Pancreas (tissue), 10 donors: ENCODE measurements around the gene USP10. TPM values are rescaled to one million over a fixed set of nuclear protein-coding genes. Genes with fewer than 3 reads are reported as not detected.

Experiments
- ATAC-seq, 4 donors: fragments of 200-7000 bp; cut with Tn5 transposase; one replicate each; pipeline versions ENCODE4 v1.8.0 to v1.9.1; 2020; ENCODE audit warnings: mild to moderate bottlenecking in 4 of 4, moderate library complexity in 4 of 4
- DNase-seq, 6 donors: peaks; one replicate each; pipeline ENCODE4 v3.0.0-alpha.2; 2020
- FAIRE-seq: peaks from 2 replicates; lab custom pipeline; 2012; peaks lifted over from hg19 to GRCh38; lab: Jason Lieb, UNC
- H3K27ac ChIP-seq, 4 donors: fragments of 200-600 bp; sonication (generic); 1 replicate in 3 of 4; 2 replicates in 1 of 4; pipeline versions ENCODE4 v1.5.0 to v1.8.0; 2020
- H3K27me3 ChIP-seq, 4 donors: fragments of 200-600 bp; one replicate each; pipeline ENCODE4 v1.8.0; 2021
- H3K36me3 ChIP-seq, 3 donors: fragments of 200-600 bp; sonication (generic) in 1 of 3; one replicate each; pipeline versions ENCODE4 v1.5.0 to v1.8.0; 2020 to 2021
- H3K4me1 ChIP-seq, 3 donors: fragments of 200-600 bp; one replicate each; pipeline ENCODE4 v1.8.0; 2021
- H3K4me3 ChIP-seq, 4 donors: fragments of 200-600 bp; sonication (generic) in 2 of 4; one replicate each; pipeline versions ENCODE4 v1.5.0 to v1.8.0; 2020 to 2021
- H3K9me3 ChIP-seq, 4 donors: fragments of 200-600 bp; one replicate each; pipeline ENCODE4 v1.8.0; 2021
- CTCF ChIP-seq, 4 donors: fragments of 200-600 bp; sonication (generic) in 3 of 4; IDR thresholded peaks; one replicate each; pipeline versions ENCODE4 v1.5.0 to v1.8.0; 2021; ENCODE audit warnings: antibody characterized with exemption in 4 of 4
- WGBS, 2 donors: extraction: QIAGEN DNeasy Blood & Tissue Kit; methylation state at CpG; one replicate each; pipeline ENCODE4 v1.1.7; 2013; 5-methylcytosine and 5-hydroxymethylcytosine counted together
- intact Hi-C, 3 donors: fragments of 100-400 bp; cut with DNase I; formaldehyde crosslinking; loops; one replicate each; pipeline versions ENCODE4 v1.11.1 to v1.14.2; 2022
- polyA plus RNA-seq, 2 donors: library from polyadenylated mRNA; stranded (reverse); fragments of 200-250 nt; gene quantifications; one replicate each; pipeline ENCODE4 v1.2.3, GENCODE V29; 2013
- total RNA-seq, 6 donors: library from RNA; stranded (reverse); fragmentation: NEBNext Ultra II Directional in 4 of 6; extraction: Animal tissue kit (Norgen Biotek cat#: 25700) in 4 of 6; gene quantifications; one replicate each; pipeline versions ENCODE4 v1.2.1 to v1.2.4, GENCODE V29; 2021 to 2023
- donor health status: healthy with polysubstance abuse.
- donor health status: DM: no; HTN: no; CAD: no; lungs with moderate emphysema.
- donor health status: DM: no; HTN: no; CAD: no.
- donor health status: control.
- donor health status: control.
- donor health status: Bipolar disorder and iron deficiency.
- donor health status: DM: yes; HTN: yes; CAD: no.
- donor health status: DM: no; HTN: no; CAD: no.
- donor health status: DM: no; HTN: no; CAD: no.
- donor health status: DM: yes; HTN: yes; CAD: no.

The USP10 gene
- total and polyA plus RNA-seq, 8 donors, result 11.4 to 40.6 (median 26.9) TPM

- Histone ChIP-seq H3K27me3 (no peaks in the 10 kb centered on the region), H3K9me3 (no peaks in the 10 kb centered on the region), H3K4me3 (peak overlapping the region in 3 of 4 donors; percentile 1 to 33 (median 33)), H3K4me1 (no peaks in the 10 kb centered on the region), H3K36me3 (no peaks in the 10 kb centered on the region), H3K27ac (no peak overlapping the region)
- WGBS, 2 donors, result 62 to 70% methylated on average over 12 of the region's 12 CpGs
- no peak for TF ChIP-seq CTCF (IDR thresholded peaks at IDR 0.05)
- ATAC-seq (no peak), FAIRE-seq (no peak), DNase-seq (no peak)
- intact Hi-C loops, result no loop called here
These were observed 121.0 kb downstream of the USP10 start for GRCh38 chr16:84820771-84821170.

GRCh38 chr16:84821179-84821578 lies 121.4 kb downstream of the USP10 start:
- Histone ChIP-seq H3K27ac (no peak overlapping the region), H3K36me3 (no peaks in the 10 kb centered on the region), H3K4me3 (peak overlapping the region in 2 of 4 donors; percentile 33), H3K9me3 (no peaks in the 10 kb centered on the region), H3K27me3 (no peaks in the 10 kb centered on the region), H3K4me1 (no peaks in the 10 kb centered on the region)
- TF ChIP-seq CTCF (IDR thresholded peaks at IDR 0.05), result no peak
- FAIRE-seq (no peak), DNase-seq (no peak), ATAC-seq (no peak)
- intact Hi-C loops, result no loop called here
- 76 to 89% methylated on average over 9 of the region's 9 CpGs for WGBS, 2 donors

- Histone ChIP-seq H3K27ac (no peak overlapping the region), H3K9me3 (no peaks in the 10 kb centered on the region), H3K27me3 (no peaks in the 10 kb centered on the region), H3K36me3 (no peaks in the 10 kb centered on the region), H3K4me3 (peak overlapping the region in 2 of 4 donors; percentile 9 to 33), H3K4me1 (no peaks in the 10 kb centered on the region)
- WGBS, 2 donors, result 63 to 64% methylated on average over 13 of the region's 13 CpGs
- intact Hi-C loops, result no loop called here
- FAIRE-seq (no peak), ATAC-seq (no peak), DNase-seq (no peak)
- TF ChIP-seq CTCF (IDR thresholded peaks at IDR 0.05), result no peak
These were observed 122.2 kb downstream of the USP10 start for GRCh38 chr16:84821728-84822689.

- 80 to 83% methylated on average over 6 of the region's 6 CpGs for WGBS, 2 donors
- intact Hi-C loops, result no loop called here
- H3K4me3 ChIP-seq, result no peak overlapping the region
- no peaks in the 10 kb centered on the region for H3K4me1 ChIP-seq
- DNase-seq (no peak), ATAC-seq (no peak), FAIRE-seq (no peak)
- no peaks in the 10 kb centered on the region for H3K27me3 ChIP-seq
- H3K27ac ChIP-seq, result no peak overlapping the region
- H3K9me3 ChIP-seq, result no peaks in the 10 kb centered on the region
- H3K36me3 ChIP-seq, result no peaks in the 10 kb centered on the region
- TF ChIP-seq CTCF (IDR thresholded peaks at IDR 0.05), result no peak
These were observed 123.2 kb downstream of the USP10 start for GRCh38 chr16:84822990-84823389.

- TF ChIP-seq CTCF (IDR thresholded peaks at IDR 0.05), result no peak
- Histone ChIP-seq H3K4me3 (no peak overlapping the region), H3K4me1 (no peaks in the 10 kb centered on the region), H3K36me3 (no peaks in the 10 kb centered on the region), H3K27me3 (no peaks in the 10 kb centered on the region), H3K9me3 (no peaks in the 10 kb centered on the region), H3K27ac (no peak overlapping the region)
- 56 to 65% methylated on average over 8 of the region's 8 CpGs for WGBS, 2 donors
- FAIRE-seq (no peak), ATAC-seq (no peak), DNase-seq (peak in 1 of 6 donors; percentile 10)
- intact Hi-C loops, result no loop called here
These were observed 123.7 kb downstream of the USP10 start for GRCh38 chr16:84823484-84823883.
